GM21447 (cell line): Measurements from ENCODE around the gene TAF1C.
A peak's percentile ranks its signal among the peaks of the same experiment; 100 is the strongest.

Experiments used
- ATAC-seq: cut with Tn5 transposase; IDR thresholded peaks from one replicate; pipeline ENCODE4 v1.9.1; 2021; ENCODE audit not compliant: unreplicated experiment

The TAF1C gene

GRCh38 chr16:84183911-84184591 is 2.8 kb downstream of the TAF1C start:
- no peak for ATAC-seq

GRCh38 chr16:84183572-84183875 is 3.3 kb downstream of the TAF1C start:
- ATAC-seq: no peak

GRCh38 chr16:84182680-84183571 is 3.9 kb downstream of the TAF1C start:
- ATAC-seq: no peak

GRCh38 chr16:84182104-84182503 is 4.8 kb downstream of the TAF1C start:
- no peak for ATAC-seq

- no peak for ATAC-seq
Measured at GRCh38 chr16:84181144-84181915, 5.5 kb downstream of the TAF1C start.

- ATAC-seq: no peak
Measured at GRCh38 chr16:84180519-84181140, 6.2 kb downstream of the TAF1C start.

GRCh38 chr16:84179612-84180320 is 7.1 kb downstream of the TAF1C start:
- no peak for ATAC-seq

- ATAC-seq: no peak
Measured at GRCh38 chr16:84178892-84179611, 7.8 kb downstream of the TAF1C start.

GRCh38 chr16:84178146-84178765 is 8.6 kb downstream of the TAF1C start:
- no peak for ATAC-seq

- no peak for ATAC-seq
Measured at GRCh38 chr16:84177741-84178073, 9.2 kb downstream of the TAF1C start.

GRCh38 chr16:84176192-84177053 is 10.4 kb downstream of the TAF1C start:
- ATAC-seq: no peak

- ATAC-seq: peak; percentile 87
Measured at GRCh38 chr16:84175350-84176081, 11.3 kb downstream of the TAF1C start.

GRCh38 chr16:84174396-84174795 is 12.5 kb downstream of the TAF1C start:
- no peak for ATAC-seq

GRCh38 chr16:84169765-84170310 is 17.0 kb downstream of the TAF1C start:
- no peak for ATAC-seq

GRCh38 chr16:84166796-84167695 is 19.8 kb downstream of the TAF1C start:
- no peak for ATAC-seq

- no peak for ATAC-seq
Measured at GRCh38 chr16:84165746-84166145, 21.1 kb downstream of the TAF1C start.

- ATAC-seq: no peak
Measured at GRCh38 chr16:84161801-84162200, 25.1 kb downstream of the TAF1C start.
